Metanephros (tissue), 1 donor: ENCODE results near the gene TMTC4. TPM values are rescaled to one million over a fixed set of nuclear protein-coding genes. Genes with fewer than 3 reads are reported as not detected.

Experiments
- total RNA-seq: library from RNA; depleted of rRNA; stranded (reverse); fragments of >200 nt; gene quantifications from one replicate; pipeline ENCODE4 v1.2.3, GENCODE V29; 2014

The TMTC4 gene
- total RNA-seq, result 32.5 TPM

GRCh38 chr13:100674572-100674871 lies at the start of gene TMTC4:
Gene TMTC4, minus strand, starts transcription at chr13:100674795. Its CDS starts 4,433 bp downstream, at chr13:100670362.

GRCh38 chr13:100588331-100589177 lies 86.0 kb downstream of the TMTC4 start, which contains the start of gene GGACT:
Gene GGACT, minus strand, starts transcription at chr13:100588789. Its CDS starts 56,198 bp downstream, at chr13:100532591.

Other genes with a start within 250 kb of the TMTC4 start
- gene GGACT, start 86.0 kb downstream of the TMTC4 start, total RNA-seq, result 7.8 TPM